ENCODE measurements around the gene SPATA7.

SPATA7 gene

DNA sequence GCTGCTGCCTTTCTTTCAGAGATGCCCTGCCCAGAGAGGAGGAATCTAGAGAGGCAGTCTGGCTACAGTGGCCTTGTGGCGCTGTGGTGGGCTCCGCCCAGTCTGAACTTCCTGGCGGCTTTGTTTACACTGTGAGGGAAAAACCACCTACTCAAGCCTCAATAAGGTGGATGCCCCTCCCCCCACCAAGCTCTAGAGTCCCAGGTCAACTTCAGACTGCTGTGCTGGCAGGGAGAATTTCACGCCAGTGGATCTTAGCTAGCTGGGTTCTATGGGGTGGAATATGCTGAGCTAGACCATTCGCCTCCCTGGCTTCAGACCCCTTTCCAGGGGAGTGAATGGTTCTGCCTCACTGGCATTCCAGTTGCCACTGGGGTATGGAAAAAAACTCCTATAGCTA, 25.6 kb downstream of the SPATA7 start:
- in situ Hi-C loops (cut with MboI; ENCODE audit: low sequenced_read_pairs): no loop called here

DNA sequence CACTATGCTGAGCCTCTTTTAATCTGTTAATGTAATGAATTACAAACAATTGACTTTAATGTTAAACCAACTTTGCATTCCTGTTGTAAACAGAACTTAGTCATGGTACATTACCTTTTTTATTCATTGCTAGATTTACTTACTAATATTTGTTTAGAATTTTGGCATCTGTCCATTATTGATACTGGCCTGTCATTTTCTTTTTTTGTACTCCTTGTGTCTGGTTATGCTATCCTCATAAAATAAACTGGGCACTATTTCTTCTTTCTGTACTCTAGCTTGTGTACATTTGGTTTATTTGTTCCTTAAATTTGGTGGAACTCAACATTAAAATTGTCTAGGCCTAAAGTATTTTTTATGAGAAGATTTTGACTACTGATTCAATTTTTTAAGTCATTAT, 32.1 kb downstream of the SPATA7 start:
- in situ Hi-C loops (cut with MboI; ENCODE audit: low sequenced_read_pairs): no loop called here

DNA sequence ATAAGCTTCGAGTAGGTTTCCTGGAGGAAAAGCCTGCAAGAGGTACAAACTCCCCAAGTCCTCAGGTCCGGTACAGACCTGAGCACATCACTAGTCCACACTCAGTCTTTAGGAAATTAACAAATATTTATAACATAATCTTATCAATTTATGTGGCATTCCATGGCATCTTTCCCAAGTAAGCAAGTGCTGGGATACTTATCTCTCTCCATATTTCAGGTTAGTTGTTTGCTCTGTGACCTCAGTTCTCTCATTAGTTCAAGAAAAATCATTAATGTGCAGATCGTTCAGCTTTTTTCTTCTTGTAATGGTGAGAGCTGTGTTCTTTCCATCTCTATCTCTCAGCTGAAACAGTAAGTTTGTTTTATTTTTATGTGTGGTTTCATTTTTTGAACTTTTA, 34.7 kb downstream of the SPATA7 start:
- in situ Hi-C loops (cut with MboI; ENCODE audit: low sequenced_read_pairs): no loop called here

DNA sequence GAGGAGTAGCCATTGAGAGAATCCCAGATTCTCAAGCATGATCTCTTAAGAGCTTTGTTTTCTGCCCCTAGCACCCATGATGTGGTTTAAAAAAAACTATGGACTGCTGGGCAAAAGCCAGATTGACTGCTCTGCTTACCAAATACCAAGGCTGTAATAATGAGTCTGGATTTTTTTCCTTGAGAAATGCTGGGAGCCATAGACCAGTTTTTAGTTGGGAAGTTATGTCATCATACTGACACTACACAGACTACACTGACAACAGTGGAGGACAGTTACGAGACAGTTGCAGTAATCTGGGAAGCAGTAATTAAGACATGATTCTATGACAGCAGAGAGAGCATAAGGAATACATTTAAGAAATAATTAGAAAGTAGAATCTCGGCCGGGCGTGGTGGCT, 35.8 kb downstream of the SPATA7 start:
- in situ Hi-C loops (cut with MboI; ENCODE audit: low sequenced_read_pairs): no loop called here

DNA sequence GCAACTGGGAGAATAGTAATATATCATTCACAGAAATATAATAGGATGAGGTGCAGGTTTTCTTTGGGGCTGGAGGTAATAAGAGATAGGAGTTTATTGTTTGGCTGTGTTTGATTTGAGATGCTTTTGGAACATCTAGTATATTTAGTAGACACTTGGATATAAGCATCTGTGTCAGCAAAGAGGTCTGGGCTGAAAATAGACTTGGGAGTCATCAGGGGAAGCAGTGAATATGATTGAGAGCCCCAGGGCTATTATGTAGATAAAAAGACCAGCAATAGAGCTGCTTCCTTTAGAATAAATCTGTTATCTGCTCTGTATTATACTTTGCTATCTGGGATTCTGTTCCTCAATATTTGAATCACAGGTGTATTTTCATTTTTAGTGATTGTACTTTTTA, 36.6 kb downstream of the SPATA7 start:
- in situ Hi-C loops (cut with MboI; ENCODE audit: low sequenced_read_pairs): no loop called here

DNA sequence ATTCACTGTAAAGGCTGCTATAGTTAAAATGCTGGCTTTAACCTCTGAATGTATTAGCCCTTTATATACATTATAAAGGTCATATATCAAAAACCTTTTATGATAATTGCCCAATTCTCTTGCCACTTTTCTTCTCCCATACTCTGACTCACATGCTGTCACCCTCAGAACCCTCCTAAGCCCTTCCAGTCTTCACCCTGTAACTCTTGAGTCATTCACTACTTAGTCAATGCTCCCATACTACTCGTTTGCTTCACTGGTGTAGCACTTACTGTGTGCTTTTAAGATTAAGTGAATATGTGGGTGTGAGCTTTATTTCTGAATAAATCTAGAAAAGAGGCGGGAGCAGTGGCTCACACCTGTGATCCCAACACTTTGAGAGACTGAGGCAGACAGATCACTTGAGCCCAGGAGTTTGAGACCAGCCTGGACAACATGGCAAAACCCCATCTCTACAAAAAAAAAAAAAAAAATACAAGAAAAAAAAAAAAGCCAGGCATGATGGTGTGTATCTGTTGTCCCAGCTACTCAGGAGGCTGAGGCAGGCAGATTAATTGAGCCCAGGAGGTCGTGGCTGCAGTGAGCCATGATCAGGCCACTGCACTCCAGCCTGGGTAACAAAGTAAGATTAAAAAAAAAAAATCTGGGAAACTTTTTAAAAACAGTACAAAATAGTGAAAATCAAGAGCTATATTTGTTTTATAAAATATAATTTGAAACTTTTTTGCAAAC, 37.6 kb downstream of the SPATA7 start:
- in situ Hi-C loops (cut with MboI; ENCODE audit: low sequenced_read_pairs): no loop called here

DNA sequence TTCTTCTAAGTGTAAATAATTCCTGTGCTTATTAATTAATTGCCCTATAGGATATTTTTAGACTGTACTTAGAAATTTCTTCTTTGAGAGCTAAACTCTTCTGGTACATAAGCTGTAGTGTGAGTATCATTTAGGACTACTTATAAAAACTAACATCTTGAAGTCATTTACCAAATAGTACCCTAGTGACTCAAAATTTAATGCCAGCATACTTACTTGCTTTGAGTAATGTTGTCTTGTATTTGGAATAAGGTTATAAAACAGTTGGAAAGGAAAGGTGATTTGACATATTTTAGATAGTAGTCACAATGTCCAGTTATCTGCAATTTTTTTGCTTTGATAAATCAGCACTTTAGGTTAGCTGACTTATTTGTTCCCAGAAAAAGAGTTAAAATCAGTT, 39.1 kb downstream of the SPATA7 start:
- in situ Hi-C loops (cut with MboI; ENCODE audit: low sequenced_read_pairs): no loop called here

DNA sequence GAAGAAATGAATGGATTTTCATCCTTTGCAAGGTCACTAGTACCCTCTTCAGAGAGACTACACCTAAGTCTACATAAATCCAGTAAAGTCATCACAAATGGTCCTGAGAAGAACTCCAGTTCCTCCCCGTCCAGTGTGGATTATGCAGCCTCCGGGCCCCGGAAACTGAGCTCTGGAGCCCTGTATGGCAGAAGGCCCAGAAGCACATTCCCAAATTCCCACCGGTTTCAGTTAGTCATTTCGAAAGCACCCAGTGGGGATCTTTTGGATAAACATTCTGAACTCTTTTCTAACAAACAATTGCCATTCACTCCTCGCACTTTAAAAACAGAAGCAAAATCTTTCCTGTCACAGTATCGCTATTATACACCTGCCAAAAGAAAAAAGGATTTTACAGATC, 40.8 kb downstream of the SPATA7 start:
- in situ Hi-C loops (cut with MboI; ENCODE audit: low sequenced_read_pairs): no loop called here

DNA sequence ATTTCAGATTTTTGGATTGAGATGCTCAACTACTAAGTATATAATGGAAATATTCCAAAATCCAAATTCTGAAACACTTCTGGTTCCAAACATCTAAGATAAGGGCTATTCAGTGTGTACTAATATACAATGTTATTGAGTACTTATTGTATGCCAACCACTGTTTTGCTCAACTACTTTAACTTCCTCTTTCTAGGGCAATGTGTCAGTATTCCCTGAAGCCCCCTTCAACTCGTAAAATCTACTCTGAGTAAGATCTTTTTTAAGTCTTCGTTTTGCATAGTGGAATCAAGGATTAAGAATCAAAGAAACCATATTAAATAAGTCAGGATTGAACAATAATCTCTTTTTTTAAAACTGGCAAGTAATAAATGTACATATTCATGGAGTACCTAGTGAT, 45.5 kb downstream of the SPATA7 start:
- in situ Hi-C loops (cut with MboI; ENCODE audit: low sequenced_read_pairs): no loop called here

DNA sequence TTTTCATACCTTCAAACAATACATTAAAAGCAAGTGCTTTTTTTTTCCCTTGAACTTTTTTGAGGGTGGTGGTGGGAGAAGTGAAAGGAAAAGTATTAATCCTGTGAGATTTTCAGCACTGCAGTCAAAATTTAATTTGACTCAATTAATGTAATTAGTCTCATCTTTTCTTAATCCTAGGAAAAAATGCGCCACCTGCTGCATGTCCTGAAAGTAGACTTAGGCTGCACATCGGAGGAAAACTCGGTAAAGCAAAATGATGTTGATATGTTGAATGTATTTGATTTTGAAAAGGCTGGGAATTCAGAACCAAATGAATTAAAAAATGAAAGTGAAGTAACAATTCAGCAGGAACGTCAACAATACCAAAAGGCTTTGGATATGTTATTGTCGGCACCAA, 52.2 kb downstream of the SPATA7 start:
- in situ Hi-C loops (cut with MboI; ENCODE audit: low sequenced_read_pairs): no loop called here

DNA sequence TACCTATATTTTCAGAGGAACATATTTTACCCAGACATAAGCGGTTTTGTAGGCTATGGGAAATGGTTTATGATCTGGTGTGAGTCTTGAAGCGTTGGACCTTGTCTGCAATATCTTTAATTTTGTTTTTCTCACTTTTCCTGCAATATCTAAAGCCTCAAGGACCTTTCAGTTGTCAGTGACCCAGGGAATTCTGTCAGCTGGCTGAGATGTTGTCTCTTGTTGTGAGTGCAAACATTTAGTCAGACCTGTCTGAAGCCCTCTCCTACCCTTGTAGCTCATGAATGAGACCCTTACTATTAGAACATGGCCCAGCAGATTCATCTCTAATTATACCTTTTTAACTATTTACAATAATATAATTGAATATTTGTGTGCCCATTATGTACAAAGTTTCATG, 53.6 kb downstream of the SPATA7 start:
- in situ Hi-C loops (cut with MboI; ENCODE audit: low sequenced_read_pairs): no loop called here

DNA sequence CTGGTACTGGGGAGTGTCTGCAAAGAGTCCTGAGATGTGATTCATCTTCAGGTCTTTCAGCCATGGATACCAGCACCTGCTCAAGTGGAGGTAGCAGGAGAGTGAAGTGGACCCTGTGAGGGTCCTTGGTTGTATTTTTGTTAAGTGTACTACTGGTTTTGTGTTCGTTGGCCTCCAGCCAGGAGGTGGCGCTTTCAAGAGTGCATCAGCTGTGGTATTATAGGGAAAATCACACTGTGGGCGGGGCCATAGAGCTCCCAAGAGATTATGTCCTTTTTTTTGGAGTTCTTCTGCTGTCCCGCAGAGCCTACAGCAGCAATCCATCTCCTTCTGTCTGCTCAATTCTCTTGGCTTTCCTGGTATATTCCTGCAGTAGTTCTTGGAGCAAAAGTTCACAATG, 66.8 kb downstream of the SPATA7 start:
- in situ Hi-C loops (cut with MboI; ENCODE audit: low sequenced_read_pairs): no loop called here

DNA sequence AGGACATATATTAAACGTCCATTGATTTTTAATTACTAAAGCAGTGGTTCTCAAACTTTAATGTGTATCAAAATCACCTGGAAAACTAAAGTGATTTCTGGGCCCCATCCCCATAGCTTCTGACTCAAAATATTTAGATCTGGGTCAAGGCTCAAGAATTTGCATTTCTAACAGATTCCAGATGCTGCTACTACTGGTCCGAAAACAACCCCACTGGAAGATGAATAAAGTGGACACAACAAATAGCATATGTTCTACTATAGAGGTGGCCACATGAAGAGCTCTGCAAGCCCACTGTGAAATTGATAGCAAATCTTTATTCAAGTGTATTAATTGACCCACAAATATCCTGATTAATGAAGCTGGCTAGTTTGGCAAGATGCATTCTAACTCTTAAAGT, 69.4 kb downstream of the SPATA7 start:
- in situ Hi-C loops (cut with MboI; ENCODE audit: low sequenced_read_pairs): no loop called here

DNA sequence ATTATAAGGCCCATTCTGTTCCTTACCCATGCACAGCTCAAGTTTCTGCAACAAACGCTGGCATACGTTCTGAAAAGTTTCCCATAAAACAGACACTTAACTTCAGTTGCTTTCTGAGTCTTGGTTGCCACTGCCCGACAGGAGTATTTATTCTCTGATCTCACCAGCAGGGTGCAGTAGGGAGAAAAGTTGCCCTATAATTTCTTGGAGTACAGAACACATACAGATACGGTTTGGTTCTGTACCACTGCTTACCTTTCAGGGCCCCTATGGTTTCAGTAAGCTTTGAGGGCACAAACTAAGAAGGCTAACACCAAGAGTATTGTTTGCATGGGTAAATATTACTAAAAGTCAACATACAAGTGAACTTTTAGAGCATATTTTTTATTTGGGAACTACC, 77.9 kb downstream of the SPATA7 start:
- in situ Hi-C loops (cut with MboI; ENCODE audit: low sequenced_read_pairs): no loop called here

DNA sequence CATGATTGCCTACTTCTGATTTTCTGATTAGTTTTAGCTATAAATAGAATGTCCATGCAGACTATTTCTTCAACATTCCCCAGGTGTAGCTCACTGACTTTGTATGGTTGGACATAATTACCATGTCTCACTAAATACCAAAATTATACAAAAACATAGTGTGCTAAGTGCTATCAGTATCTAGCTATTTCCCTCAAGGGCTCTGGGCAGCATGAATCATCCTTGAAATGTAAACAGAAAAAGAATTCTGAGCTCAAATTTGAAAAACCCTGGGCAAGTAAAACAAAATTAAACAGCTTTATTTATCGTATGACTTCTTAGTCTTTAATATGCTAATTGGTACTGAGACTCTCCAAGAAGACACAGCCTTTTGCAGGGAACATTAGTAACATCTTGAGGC, 82.9 kb downstream of the SPATA7 start:
- in situ Hi-C loops (cut with MboI; ENCODE audit: low sequenced_read_pairs): no loop called here

DNA sequence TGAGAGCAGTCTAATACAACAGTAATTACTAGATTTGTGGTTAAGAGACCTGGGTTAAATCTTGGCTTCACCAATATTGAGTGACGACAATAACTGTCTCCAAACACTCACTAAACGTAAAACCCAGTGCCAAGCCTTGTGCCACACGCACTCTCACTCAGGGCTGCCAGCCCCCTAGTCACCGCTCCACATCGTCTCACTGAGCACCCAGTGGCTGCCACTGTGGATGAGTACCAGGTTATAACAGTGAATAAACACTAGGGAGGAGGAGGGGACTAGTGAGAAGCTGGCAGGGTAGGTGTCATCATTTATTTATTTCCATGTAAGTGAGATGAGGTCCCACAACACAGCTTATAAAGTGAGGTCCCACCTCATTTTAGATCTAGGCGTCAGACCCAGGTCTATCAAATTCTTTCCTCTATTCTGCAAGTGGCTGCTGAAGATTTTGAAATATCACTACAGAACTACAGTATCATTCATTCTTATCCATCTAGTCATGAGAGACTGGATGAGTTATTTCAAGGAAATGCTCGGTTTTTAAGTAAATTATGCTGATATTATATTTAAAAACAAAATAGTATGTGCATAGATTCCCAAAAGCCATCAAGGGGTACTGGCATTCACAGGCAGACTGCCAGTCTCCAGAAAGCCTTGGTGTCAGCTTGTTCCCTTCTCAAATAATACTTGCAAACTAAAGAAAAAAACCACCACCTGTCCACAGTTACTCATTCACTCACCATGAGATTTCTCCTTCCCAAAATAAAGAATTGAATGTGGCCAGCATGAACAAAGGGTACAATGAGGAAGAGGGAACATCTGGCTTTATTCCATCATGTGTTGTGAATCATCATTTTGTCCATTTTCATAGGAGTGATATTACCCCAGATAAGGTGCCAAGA, 85.3 kb downstream of the SPATA7 start:
- in situ Hi-C loops (cut with MboI; ENCODE audit: low sequenced_read_pairs): no loop called here

DNA sequence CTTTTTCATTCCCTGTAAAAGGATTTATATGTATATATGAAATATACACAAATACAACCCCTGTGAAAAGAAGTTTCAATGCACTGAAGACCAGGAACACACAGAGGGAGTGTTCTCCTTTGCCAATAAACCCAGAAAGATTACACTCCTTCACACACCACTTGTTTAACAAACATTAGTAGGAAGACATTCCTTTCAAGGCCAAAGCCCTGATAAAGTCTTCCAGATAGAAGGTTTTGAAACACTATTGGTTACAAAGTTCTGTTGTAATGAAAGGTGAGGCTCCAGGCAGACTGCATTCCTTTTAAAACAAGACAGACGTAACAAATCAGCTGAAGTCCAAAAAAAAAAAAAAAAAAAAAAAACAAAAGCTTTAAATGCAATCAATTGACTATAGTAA, 88.3 kb downstream of the SPATA7 start:
- in situ Hi-C loops (cut with MboI; ENCODE audit: low sequenced_read_pairs): no loop called here

DNA sequence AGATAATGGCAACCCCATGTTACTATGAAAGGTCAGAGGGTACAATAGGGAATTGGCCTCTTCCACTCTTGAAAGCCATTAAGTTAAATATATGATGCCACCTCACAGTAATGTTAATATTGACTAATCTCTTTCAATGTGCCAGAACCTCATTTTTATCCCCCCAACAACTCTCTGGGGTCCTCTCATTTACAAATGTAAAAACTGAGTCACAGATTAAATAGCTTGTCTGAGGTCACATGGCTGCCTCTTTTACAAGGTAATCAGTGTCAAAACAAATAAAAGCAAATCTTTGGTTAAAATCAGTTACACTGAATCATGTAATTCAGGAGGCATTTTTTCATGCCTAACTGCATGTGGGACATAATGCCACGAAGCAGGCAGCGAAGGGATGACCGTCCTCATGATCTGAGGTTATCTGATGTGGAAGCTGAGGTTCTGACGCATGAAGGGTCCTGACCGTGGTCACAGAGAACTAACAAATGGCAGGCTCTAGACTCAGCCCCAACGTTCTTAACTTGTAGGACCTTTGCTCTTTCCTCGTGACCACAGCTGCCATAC, 90.8 kb downstream of the SPATA7 start:
- in situ Hi-C loops (cut with MboI; ENCODE audit: low sequenced_read_pairs): no loop called here

DNA sequence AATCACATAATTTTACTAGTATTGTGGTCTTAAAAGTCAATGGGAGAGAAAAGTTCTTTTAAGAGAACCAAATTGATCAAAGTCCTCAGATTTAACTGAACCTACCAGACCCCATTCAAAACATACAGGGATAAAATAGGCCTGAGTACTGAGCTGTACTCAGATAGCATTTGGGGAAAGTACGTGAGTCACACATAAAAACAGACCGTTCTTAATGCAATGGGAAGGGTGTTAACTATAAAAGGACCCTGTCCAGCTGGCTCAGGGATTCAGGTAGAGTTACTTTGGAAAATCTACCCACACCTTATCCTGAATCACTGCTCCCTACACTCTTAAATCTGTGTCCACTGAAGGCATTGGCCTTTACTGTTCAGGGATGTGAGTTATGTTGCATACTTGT, 91.4 kb downstream of the SPATA7 start:
- in situ Hi-C loops (cut with MboI; ENCODE audit: low sequenced_read_pairs): no loop called here

DNA sequence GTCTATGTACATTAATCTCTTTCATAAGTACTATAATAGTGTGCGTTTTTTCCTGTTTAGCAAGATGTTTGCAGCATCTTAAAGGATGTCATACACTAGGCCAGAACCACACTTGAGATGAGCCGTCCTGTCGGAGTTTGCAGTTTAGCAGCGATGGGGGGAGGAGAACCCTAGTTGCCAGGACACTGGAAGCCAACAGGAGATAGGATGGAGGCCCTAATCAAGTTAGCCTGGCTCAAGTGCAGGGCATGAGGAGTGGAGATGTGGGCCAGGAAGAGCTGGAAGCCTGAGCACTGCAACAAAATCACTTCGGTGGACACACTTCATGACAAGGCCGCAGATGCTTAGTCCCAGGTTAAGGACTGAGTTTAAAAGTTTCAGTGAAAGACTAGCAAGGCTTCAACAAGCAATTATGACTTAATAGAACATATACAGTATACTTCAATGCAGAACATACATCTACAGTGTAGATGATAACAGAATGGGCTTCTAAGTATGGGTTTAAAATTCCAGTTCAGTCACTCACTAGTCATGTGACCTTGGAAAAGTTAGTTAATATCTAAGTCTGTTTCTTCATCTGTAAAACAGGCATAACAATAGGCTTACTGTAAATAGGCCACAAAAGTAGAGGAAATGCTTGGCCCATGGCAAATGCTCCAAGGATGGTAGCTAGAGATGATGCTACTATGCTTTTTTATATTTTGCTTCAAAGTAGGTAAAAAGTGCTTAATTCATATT, 92.2 kb downstream of the SPATA7 start:
- in situ Hi-C loops (cut with MboI; ENCODE audit: low sequenced_read_pairs): no loop called here

DNA sequence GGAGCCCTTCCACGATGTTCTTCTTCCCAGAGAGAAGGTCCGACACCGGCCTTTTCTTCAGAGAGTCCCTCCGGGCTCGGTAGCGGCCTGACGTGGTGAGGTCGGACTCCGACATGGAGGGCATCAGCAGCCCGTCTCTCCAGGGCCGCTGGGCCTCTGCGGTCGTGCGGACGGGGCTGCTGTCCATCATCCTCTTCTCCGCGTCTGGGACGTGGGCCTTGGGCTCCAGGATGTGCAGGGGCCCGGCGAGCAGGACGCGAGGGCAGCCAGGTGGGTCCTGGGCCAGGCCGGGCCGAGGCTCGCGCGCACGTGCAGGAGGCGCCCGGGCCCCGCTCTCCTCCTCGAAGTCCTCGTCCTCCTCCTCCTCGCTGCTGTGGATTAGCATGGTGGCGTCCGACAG, 93.5 kb downstream of the SPATA7 start:
- in situ Hi-C loops (cut with MboI; ENCODE audit: low sequenced_read_pairs): no loop called here

All from hTERT RPE-1 (cell line).